Neural progenitor cell (in vitro differentiated cells): ENCODE data around the gene ZXDC. TPM values are rescaled to one million over a fixed set of nuclear protein-coding genes. Genes with fewer than 3 reads are reported as not detected.

ENCODE experiments used
- DNase-seq: peaks from one replicate; pipeline ENCODE4 v3.0.0-alpha.2; 2016; ENCODE audit warnings: low spot score
- H2AFZ ChIP-seq: fragments of 200-600 bp; sonication (generic); replicated peaks from 2 replicates; pipeline ENCODE4 v1.6.1; 2016; ENCODE audit warnings: antibody characterized with exemption
- H3F3A ChIP-seq: fragments of 200-600 bp; sonication (generic); 2 replicates; pipeline ENCODE4 v1.6.1; 2016; ENCODE audit warnings: antibody characterized with exemption, low read depth
- H3K27ac ChIP-seq: fragments of 200-600 bp; sonication (generic); 2 replicates; pipeline ENCODE4 v1.5.1; 2016; ENCODE audit warnings: mild to moderate bottlenecking
- H3K27me3 ChIP-seq: fragments of 200-600 bp; sonication (generic); 2 replicates; pipeline ENCODE4 v1.6.1; 2016; ENCODE audit warnings: mild to moderate bottlenecking, moderate library complexity
- H3K36me3 ChIP-seq: fragments of 200-600 bp; sonication (generic); 2 replicates; pipeline ENCODE4 v1.5.1; 2016
- H3K4me1 ChIP-seq: fragments of 200-600 bp; sonication (generic); 2 replicates; pipeline ENCODE4 v1.6.1; 2016; ENCODE audit warnings: mixed run types
- H3K4me2 ChIP-seq: fragments of 200-600 bp; sonication (generic); 2 replicates; pipeline ENCODE4 v1.6.1; 2016
- H3K4me3 ChIP-seq: fragments of 200-600 bp; sonication (generic); 2 replicates; pipeline ENCODE4 v1.5.1; 2016
- H3K79me2 ChIP-seq: fragments of 200-600 bp; sonication (generic); 2 replicates; pipeline ENCODE4 v1.6.1; 2016; ENCODE audit warnings: low read depth
- H3K9ac ChIP-seq: fragments of 200-600 bp; sonication (generic); 2 replicates; pipeline ENCODE4 v1.6.1; 2016
- H3K9me3 ChIP-seq: fragments of 200-600 bp; sonication (generic); 2 replicates; pipeline ENCODE4 v1.5.1; 2016; ENCODE audit warnings: low read depth
- H4K20me1 ChIP-seq: fragments of 200-600 bp; sonication (generic); 2 replicates; pipeline ENCODE4 v1.6.1; 2016; ENCODE audit warnings: low read depth
- H3K27ac Mint-ChIP-seq: 3 replicates; pipeline ENCODE4 v1.8.0; 2021; ENCODE audit warnings: mixed read lengths
- H3K27me3 Mint-ChIP-seq: 2 replicates; pipeline ENCODE4 v1.8.0; 2022; ENCODE audit warnings: low read depth, mild to moderate bottlenecking, inconsistent platforms, moderate library complexity, mixed read lengths; ENCODE audit not compliant: insufficient read depth
- H3K36me3 Mint-ChIP-seq: 3 replicates; pipeline ENCODE4 v1.8.0; 2021; ENCODE audit warnings: mixed read lengths
- H3K4me1 Mint-ChIP-seq: 3 replicates; pipeline ENCODE4 v1.8.0; 2021; ENCODE audit warnings: mixed read lengths
- H3K4me3 Mint-ChIP-seq: 3 replicates; pipeline ENCODE4 v1.8.0; 2021; ENCODE audit warnings: mild to moderate bottlenecking, moderate library complexity, mixed read lengths
- H3K9me3 Mint-ChIP-seq: 3 replicates; pipeline ENCODE4 v1.8.0; 2020; ENCODE audit warnings: mixed read lengths
- EZH2 ChIP-seq: fragments of 200-600 bp; sonication (generic); IDR thresholded peaks from 2 replicates; pipeline ENCODE4 v1.6.1; 2017; ENCODE audit warnings: antibody characterized with exemption, mild to moderate bottlenecking, moderate library complexity
- EZH2phosphoT487 ChIP-seq: fragments of 200-600 bp; sonication (generic); IDR thresholded peaks from 2 replicates; pipeline ENCODE4 v1.6.1; 2017; ENCODE audit warnings: antibody characterized with exemption
- total RNA-seq: library from RNA; depleted of rRNA; stranded (reverse); fragments of >200 nt; gene quantifications from 2 replicates; pipeline ENCODE4 v1.2.3, GENCODE V29; 2015; ENCODE audit warnings: low replicate concordance
- TF ChIP-seq, protein P1 (sequence below): fragments of 200-600 bp; sonication (generic); IDR thresholded peaks from 2 replicates; pipeline ENCODE4 v1.5.1; 2017; ENCODE audit warnings: antibody characterized with exemption, mild to moderate bottlenecking

The ZXDC gene
- total RNA-seq, 1 donor from 2014 or later: 12.4 TPM

DNA sequence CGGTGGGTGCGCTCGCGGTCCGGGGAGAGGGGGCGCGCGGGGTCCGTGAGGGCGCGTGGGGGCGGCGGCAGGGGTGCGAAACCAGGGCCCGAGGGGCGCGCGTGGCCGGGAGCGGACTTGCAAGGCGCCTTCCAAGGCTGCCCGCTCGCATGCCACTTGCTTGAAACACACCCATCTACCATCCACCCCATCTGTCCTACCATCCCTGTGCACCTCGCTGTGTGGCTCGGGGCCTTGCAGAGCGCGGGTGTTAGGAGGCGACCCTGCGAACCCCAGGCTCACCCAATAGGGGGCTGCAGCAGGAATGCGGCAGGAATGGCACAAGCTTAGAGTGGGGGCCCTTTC, 80.7 kb downstream of the ZXDC start:
- Mint-ChIP-seq H3K9me3 (no peaks in the 10 kb centered on the region), H3K4me1 (peaks cover 18% of the 10 kb centered on the region), H3K27ac (no peak overlapping the region), H3K27me3 (peaks cover 6% of the 10 kb centered on the region), H3K4me3 (peak overlapping the region; percentile 78), H3K36me3 (peaks cover 2% of the 10 kb centered on the region)
- TF ChIP-seq, protein P1, sequence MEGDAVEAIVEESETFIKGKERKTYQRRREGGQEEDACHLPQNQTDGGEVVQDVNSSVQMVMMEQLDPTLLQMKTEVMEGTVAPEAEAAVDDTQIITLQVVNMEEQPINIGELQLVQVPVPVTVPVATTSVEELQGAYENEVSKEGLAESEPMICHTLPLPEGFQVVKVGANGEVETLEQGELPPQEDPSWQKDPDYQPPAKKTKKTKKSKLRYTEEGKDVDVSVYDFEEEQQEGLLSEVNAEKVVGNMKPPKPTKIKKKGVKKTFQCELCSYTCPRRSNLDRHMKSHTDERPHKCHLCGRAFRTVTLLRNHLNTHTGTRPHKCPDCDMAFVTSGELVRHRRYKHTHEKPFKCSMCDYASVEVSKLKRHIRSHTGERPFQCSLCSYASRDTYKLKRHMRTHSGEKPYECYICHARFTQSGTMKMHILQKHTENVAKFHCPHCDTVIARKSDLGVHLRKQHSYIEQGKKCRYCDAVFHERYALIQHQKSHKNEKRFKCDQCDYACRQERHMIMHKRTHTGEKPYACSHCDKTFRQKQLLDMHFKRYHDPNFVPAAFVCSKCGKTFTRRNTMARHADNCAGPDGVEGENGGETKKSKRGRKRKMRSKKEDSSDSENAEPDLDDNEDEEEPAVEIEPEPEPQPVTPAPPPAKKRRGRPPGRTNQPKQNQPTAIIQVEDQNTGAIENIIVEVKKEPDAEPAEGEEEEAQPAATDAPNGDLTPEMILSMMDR: peak; percentile 9
- no peak for TF ChIP-seq EZH2phosphoT487
- no peak overlapping the region for H3K27ac ChIP-seq
- DNase-seq: no peak
- H3K27me3 ChIP-seq: peaks cover 61% of the 10 kb centered on the region
- H3K4me1 ChIP-seq: peaks cover 14% of the 10 kb centered on the region
- H3K36me3 ChIP-seq: no peaks in the 10 kb centered on the region
- H3K9ac ChIP-seq: no peak overlapping the region
- H3K4me3 ChIP-seq: peak overlapping the region; percentile 45
- no peaks in the 10 kb centered on the region for H3K9me3 ChIP-seq
- H2AFZ ChIP-seq: peak overlapping the region; percentile 91
- H3K79me2 ChIP-seq: no peaks in the 10 kb centered on the region
- H4K20me1 ChIP-seq: no peaks in the 10 kb centered on the region
- H3K4me2 ChIP-seq: peak overlapping the region; percentile 86
- peaks cover 6% of the 10 kb centered on the region for H3F3A ChIP-seq

DNA sequence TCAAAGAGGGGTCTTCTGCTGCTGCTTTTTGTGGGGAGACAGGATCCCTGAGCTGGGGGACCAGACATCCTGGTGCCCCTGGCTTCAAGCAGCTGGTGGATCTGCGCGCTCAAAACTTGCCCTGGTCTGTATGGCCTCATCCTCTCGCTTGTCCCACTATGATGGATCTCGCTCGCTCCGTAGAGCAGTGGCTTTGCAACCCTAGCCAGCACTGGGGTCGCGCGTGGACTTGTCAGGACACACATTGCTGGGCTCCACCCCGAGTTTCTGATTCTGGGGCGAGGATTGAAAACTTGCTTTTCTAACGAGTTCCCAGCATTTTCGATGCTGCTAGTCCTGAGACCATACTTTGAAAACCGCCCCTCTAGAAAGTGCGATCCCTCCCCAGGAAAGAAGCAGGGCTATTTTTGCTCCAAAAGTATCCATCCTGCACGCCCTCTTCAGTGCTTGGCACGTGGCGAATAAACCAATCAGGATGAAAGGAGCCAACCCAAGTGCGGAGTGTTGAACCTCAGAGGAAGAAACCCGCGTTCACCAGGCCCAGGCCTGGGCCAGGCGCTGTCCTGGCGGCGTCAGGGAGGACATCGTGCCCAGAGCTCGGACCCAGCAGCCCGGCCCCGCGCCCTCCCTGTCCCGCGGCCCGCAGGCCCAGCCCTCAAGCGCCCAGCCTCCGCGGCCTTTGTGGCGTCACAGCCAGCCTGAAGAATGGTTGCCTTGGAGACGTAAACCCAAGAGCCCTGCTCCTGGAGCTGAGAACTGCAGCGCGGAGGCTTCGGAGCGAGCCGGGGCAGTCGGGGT, 81.3 kb downstream of the ZXDC start, which contains the start of gene CFAP100:
TSS of gene CFAP100 (plus strand) at position 731 of the 798 bp plus-strand sequence. CDS start 1,092 bp downstream, outside the sequence.
- Mint-ChIP-seq H3K4me1 (peaks cover 21% of the 10 kb centered on the region), H3K27ac (peak within 1 kb of the TSS; percentile 76), H3K9me3 (no peaks in the 10 kb centered on the region), H3K36me3 (no peaks in the 10 kb centered on the region), H3K27me3 (peaks cover 10% of the 10 kb centered on the region), H3K4me3 (peak within 1 kb of the TSS; percentile 78)
- TF ChIP-seq EZH2phosphoT487 (no peak), EZH2 (no peak)
- TF ChIP-seq, protein P1: no peak
- no peak within 1 kb of the TSS for H3K9ac ChIP-seq
- H3K79me2 ChIP-seq: no peaks in the 10 kb centered on the region
- H3F3A ChIP-seq: peaks cover 6% of the 10 kb centered on the region
- peaks cover 14% of the 10 kb centered on the region for H3K4me1 ChIP-seq
- no peaks in the 10 kb centered on the region for H3K9me3 ChIP-seq
- peak within 1 kb of the TSS; percentile 86 for H3K4me2 ChIP-seq
- peak within 1 kb of the TSS; percentile 91 for H2AFZ ChIP-seq
- DNase-seq: peak; percentile 95
- H3K4me3 ChIP-seq: peak within 1 kb of the TSS; percentile 45
- peaks cover 67% of the 10 kb centered on the region for H3K27me3 ChIP-seq
- H4K20me1 ChIP-seq: no peaks in the 10 kb centered on the region
- no peaks in the 10 kb centered on the region for H3K36me3 ChIP-seq
- no peak within 1 kb of the TSS for H3K27ac ChIP-seq

DNA sequence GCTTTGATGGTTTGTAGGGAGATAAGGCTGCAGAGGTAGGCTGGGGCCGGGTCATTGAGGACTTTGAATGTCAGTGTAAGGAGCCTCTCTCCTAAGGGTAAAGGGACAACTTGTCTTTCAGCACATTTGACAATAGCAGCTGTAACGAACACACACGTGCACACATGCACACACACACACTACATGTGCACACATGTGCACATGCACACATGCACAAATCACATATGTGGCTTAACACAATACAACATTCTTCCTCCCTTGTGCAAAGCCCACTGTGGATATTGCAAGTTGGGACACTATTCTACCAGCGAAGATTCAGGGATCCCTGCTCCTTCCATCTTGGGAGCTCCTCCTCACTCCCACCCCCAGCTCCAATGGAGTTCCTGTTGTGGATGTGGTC, 82.1 kb downstream of the ZXDC start:
- Histone ChIP-seq H3K27ac (no peak overlapping the region), H2AFZ (no peak overlapping the region), H3K4me1 (peaks cover 14% of the 10 kb centered on the region), H3K4me3 (no peak overlapping the region), H3K9me3 (no peaks in the 10 kb centered on the region), H4K20me1 (no peaks in the 10 kb centered on the region), H3K4me2 (no peak overlapping the region), H3K79me2 (no peaks in the 10 kb centered on the region), H3F3A (peaks cover 6% of the 10 kb centered on the region), H3K27me3 (peaks cover 71% of the 10 kb centered on the region), H3K36me3 (no peaks in the 10 kb centered on the region), H3K9ac (no peak overlapping the region)
- Mint-ChIP-seq H3K27ac (peak overlapping the region; percentile 21), H3K4me1 (peaks cover 22% of the 10 kb centered on the region), H3K27me3 (peaks cover 6% of the 10 kb centered on the region), H3K9me3 (no peaks in the 10 kb centered on the region), H3K4me3 (peak overlapping the region; percentile 32), H3K36me3 (no peaks in the 10 kb centered on the region)
- TF ChIP-seq EZH2phosphoT487 (no peak), EZH2 (no peak)
- TF ChIP-seq, protein P1: no peak
- DNase-seq: no peak
